HEK293 (cell line): ENCODE measurements around the gene RHBDL3.

Experiments
- CTCF ChIA-PET: fragments of 350-600 bp; formaldehyde crosslinking; extraction: SDS; loops from one replicate; lab custom pipeline; 2021; ENCODE audit warnings: antibody characterized with exemption; lab: Yijun Ruan, JAX
- POLR2A ChIA-PET: fragments of 300-600 bp; formaldehyde crosslinking; extraction: SDS; loops from one replicate; lab custom pipeline; 2020; ENCODE audit warnings: antibody characterized with exemption, inconsistent platforms; lab: Yijun Ruan, JAX
- H3K27ac ChIP-seq: fragments of 200-500 bp; sonication (Bioruptor generic); 2 replicates; pipeline ENCODE4 v1.5.1; 2014; ENCODE audit warnings: low read depth, low read length, control low read depth, inconsistent platforms; ENCODE audit errors: extremely low read depth
- H3K36me3 ChIP-seq, 2 experiments: fragments of 200-500 bp in 1 of 2; sonication (Bioruptor generic) in 1 of 2; 1 replicate in 1 of 2; 2 replicates in 1 of 2; pipeline ENCODE4 v1.5.1; 2014 to 2017; ENCODE audit warnings: inconsistent platforms in 2 of 2, low read length in 2 of 2; ENCODE audit not compliant: control insufficient read depth in 2 of 2, insufficient read depth in 1 of 2
- H3K4me1 ChIP-seq: fragments of 200-500 bp; sonication (Bioruptor generic); 2 replicates; pipeline ENCODE4 v1.5.1; 2014; ENCODE audit warnings: mild to moderate bottlenecking, low read length, inconsistent platforms; ENCODE audit not compliant: control insufficient read depth, insufficient read depth
- H3K4me3 ChIP-seq: 2 replicates; pipeline ENCODE4 v1.5.1; 2011; ENCODE audit warnings: low read depth, mild to moderate bottlenecking, control low read depth, low read length, moderate library complexity
- H3K9me3 ChIP-seq: fragments of 200-500 bp; sonication (Bioruptor generic); 2 replicates; pipeline ENCODE4 v1.5.1; 2014; ENCODE audit warnings: low read depth, low read length, inconsistent platforms; ENCODE audit not compliant: control insufficient read depth, insufficient read depth
- GLIS2 ChIP-seq: fragments of 450-650 bp; formaldehyde crosslinking; IDR thresholded peaks from 2 replicates; pipeline ENCODE4 v1.5.1; 2016; ENCODE audit warnings: missing biosample characterization, missing genetic modification characterization
- KLF8 ChIP-seq: fragments of 450-650 bp; formaldehyde crosslinking; IDR thresholded peaks from 2 replicates; pipeline ENCODE4 v1.5.1; 2016; ENCODE audit warnings: missing biosample characterization, missing genetic modification characterization
- KLF9 ChIP-seq: fragments of 450-650 bp; formaldehyde crosslinking; IDR thresholded peaks from 2 replicates; pipeline ENCODE4 v1.5.1; 2016; ENCODE audit warnings: missing biosample characterization, missing genetic modification characterization, low read depth
- MEIS1 ChIP-seq: sonication (generic); formaldehyde crosslinking; IDR thresholded peaks from 2 replicates; pipeline ENCODE4 v1.8.1; 2022; ENCODE audit warnings: missing genetic modification reagents, mild to moderate bottlenecking, borderline replicate concordance
- MYNN ChIP-seq: fragments of 450-650 bp; formaldehyde crosslinking; IDR thresholded peaks from 2 replicates; pipeline ENCODE4 v1.5.1; 2016; ENCODE audit warnings: missing biosample characterization, missing genetic modification characterization, borderline replicate concordance
- MZF1 ChIP-seq: fragments of 450-650 bp; formaldehyde crosslinking; IDR thresholded peaks from 2 replicates; pipeline ENCODE4 v1.5.1; 2017; ENCODE audit warnings: missing biosample characterization, missing genetic modification characterization, borderline replicate concordance
- REPIN1 ChIP-seq: fragments of 450-650 bp; formaldehyde crosslinking; IDR thresholded peaks from 2 replicates; pipeline ENCODE4 v1.5.1; 2017; ENCODE audit warnings: missing biosample characterization, missing genetic modification characterization, low read depth
- ZBTB48 ChIP-seq: fragments of 450-650 bp; formaldehyde crosslinking; IDR thresholded peaks from 2 replicates; pipeline ENCODE4 v1.5.1; 2016; ENCODE audit warnings: missing biosample characterization, missing genetic modification characterization
- ZEB2 ChIP-seq: fragments of 450-650 bp; formaldehyde crosslinking; IDR thresholded peaks from 2 replicates; pipeline ENCODE4 v1.5.1; 2016; ENCODE audit warnings: missing biosample characterization, missing genetic modification characterization
- ZNF10 ChIP-seq: fragments of 450-650 bp; formaldehyde crosslinking; IDR thresholded peaks from 2 replicates; pipeline ENCODE4 v1.5.1; 2017; ENCODE audit warnings: missing biosample characterization, missing genetic modification characterization
- ZNF121 ChIP-seq: fragments of 450-650 bp; formaldehyde crosslinking; IDR thresholded peaks from 2 replicates; pipeline ENCODE4 v1.5.1; 2016; ENCODE audit warnings: missing biosample characterization, missing genetic modification characterization
- ZNF132 ChIP-seq: fragments of 450-650 bp; formaldehyde crosslinking; IDR thresholded peaks from 2 replicates; pipeline ENCODE4 v1.5.1; 2017; ENCODE audit warnings: missing biosample characterization, missing genetic modification characterization, borderline replicate concordance
- ZNF18 ChIP-seq: fragments of 450-650 bp; formaldehyde crosslinking; IDR thresholded peaks from 2 replicates; pipeline ENCODE4 v1.5.1; 2016; ENCODE audit warnings: missing biosample characterization, missing genetic modification characterization
- ZNF184 ChIP-seq: fragments of 450-650 bp; IDR thresholded peaks from 2 replicates; pipeline ENCODE4 v1.5.1; 2018; ENCODE audit warnings: missing biosample characterization, mild to moderate bottlenecking, missing genetic modification characterization
- ZNF214 ChIP-seq: fragments of 450-650 bp; formaldehyde crosslinking; IDR thresholded peaks from 2 replicates; pipeline ENCODE4 v1.5.1; 2017; ENCODE audit warnings: missing biosample characterization, mild to moderate bottlenecking, missing genetic modification characterization, borderline replicate concordance
- ZNF26 ChIP-seq: fragments of 450-650 bp; formaldehyde crosslinking; IDR thresholded peaks from 2 replicates; pipeline ENCODE4 v1.5.1; 2016; ENCODE audit warnings: missing biosample characterization, missing genetic modification characterization
- ZNF274 ChIP-seq, 2 experiments: fragments of 200-500 bp in 1 of 2; fragments of 450-650 bp in 1 of 2; sonication (Bioruptor generic) in 1 of 2; formaldehyde crosslinking in 1 of 2; IDR thresholded peaks; 2 replicates each; pipeline versions ENCODE4 v1.5.1 to v1.6.1; 2014 to 2016; ENCODE audit warnings: borderline replicate concordance in 1 of 2, inconsistent platforms in 1 of 2, low read length in 1 of 2, missing biosample characterization in 1 of 2, missing genetic modification characterization in 1 of 2
- ZNF292 ChIP-seq: fragments of 450-650 bp; formaldehyde crosslinking; IDR thresholded peaks from 2 replicates; pipeline ENCODE4 v1.5.1; 2016; ENCODE audit warnings: low read depth, missing biosample characterization, missing genetic modification characterization, borderline replicate concordance
- ZNF433 ChIP-seq: fragments of 450-650 bp; formaldehyde crosslinking; IDR thresholded peaks from 2 replicates; pipeline ENCODE4 v1.5.1; 2016; ENCODE audit warnings: missing biosample characterization, missing genetic modification characterization, low read depth
- ZNF449 ChIP-seq: fragments of 450-650 bp; formaldehyde crosslinking; IDR thresholded peaks from 2 replicates; pipeline ENCODE4 v1.5.1; 2017; ENCODE audit warnings: missing biosample characterization, mild to moderate bottlenecking, missing genetic modification characterization, moderate library complexity
- ZNF530 ChIP-seq: fragments of 450-650 bp; formaldehyde crosslinking; IDR thresholded peaks from 2 replicates; pipeline ENCODE4 v1.5.1; 2016; ENCODE audit warnings: low read depth, missing biosample characterization, missing genetic modification characterization
- ZNF548 ChIP-seq: fragments of 450-650 bp; formaldehyde crosslinking; IDR thresholded peaks from 2 replicates; pipeline ENCODE4 v1.5.1; 2016; ENCODE audit warnings: missing biosample characterization, missing genetic modification characterization
- ZNF621 ChIP-seq: fragments of 450-650 bp; formaldehyde crosslinking; IDR thresholded peaks from 2 replicates; pipeline ENCODE4 v1.5.1; 2017; ENCODE audit warnings: missing biosample characterization, missing genetic modification characterization
- ZNF626 ChIP-seq: fragments of 450-650 bp; sonication (Bioruptor Pico); formaldehyde crosslinking; IDR thresholded peaks from 2 replicates; pipeline ENCODE4 v1.5.1; 2018; ENCODE audit warnings: missing biosample characterization, missing genetic modification characterization, inconsistent platforms
- ZNF660 ChIP-seq: fragments of 450-650 bp; IDR thresholded peaks from 2 replicates; pipeline ENCODE4 v1.5.1; 2018; ENCODE audit warnings: missing biosample characterization, mild to moderate bottlenecking, missing genetic modification characterization
- ZSCAN18 ChIP-seq: fragments of 450-650 bp; formaldehyde crosslinking; IDR thresholded peaks from 2 replicates; pipeline ENCODE4 v1.5.1; 2016; ENCODE audit warnings: missing biosample characterization, missing genetic modification characterization
- TF ChIP-seq, protein P1 (sequence below): fragments of 450-650 bp; formaldehyde crosslinking; IDR thresholded peaks from 2 replicates; pipeline ENCODE4 v1.5.1; 2017; ENCODE audit warnings: missing biosample characterization, missing genetic modification characterization

The RHBDL3 gene

GRCh38 chr17:32331243-32332040, 65.8 kb downstream of the RHBDL3 start:
- Histone ChIP-seq H3K36me3 (peaks cover 36 to 44% of the 10 kb centered on the region in 2 experiments), H3K27ac (no peak overlapping the region), H3K4me3 (no peak overlapping the region), H3K9me3 (no peaks in the 10 kb centered on the region), H3K4me1 (no peaks in the 10 kb centered on the region)
- TF ChIP-seq ZNF18 (tag by site-specific recombination): no peak
- no peak for TF ChIP-seq KLF8 (tag by site-specific recombination)
- TF ChIP-seq MEIS1 (CRISPR knock-in tag): no peak
- TF ChIP-seq, protein P1, sequence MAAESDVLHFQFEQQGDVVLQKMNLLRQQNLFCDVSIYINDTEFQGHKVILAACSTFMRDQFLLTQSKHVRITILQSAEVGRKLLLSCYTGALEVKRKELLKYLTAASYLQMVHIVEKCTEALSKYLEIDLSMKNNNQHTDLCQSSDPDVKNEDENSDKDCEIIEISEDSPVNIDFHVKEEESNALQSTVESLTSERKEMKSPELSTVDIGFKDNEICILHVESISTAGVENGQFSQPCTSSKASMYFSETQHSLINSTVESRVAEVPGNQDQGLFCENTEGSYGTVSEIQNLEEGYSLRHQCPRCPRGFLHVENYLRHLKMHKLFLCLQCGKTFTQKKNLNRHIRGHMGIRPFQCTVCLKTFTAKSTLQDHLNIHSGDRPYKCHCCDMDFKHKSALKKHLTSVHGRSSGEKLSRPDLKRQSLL (tag by site-specific recombination): no peak
- TF ChIP-seq ZNF548 (tag by site-specific recombination): no peak
- no peak for TF ChIP-seq MZF1
- no peak for TF ChIP-seq ZNF530
- no peak for TF ChIP-seq ZNF10
- TF ChIP-seq GLIS2 (tag by site-specific recombination): no peak
- no peak for TF ChIP-seq ZNF184 (tag by site-specific recombination)
- no peak for TF ChIP-seq ZNF132 (tag by site-specific recombination)
- no peak for TF ChIP-seq ZNF621 (tag by site-specific recombination)
- TF ChIP-seq ZNF660 (tag by site-specific recombination): no peak
- no peak for TF ChIP-seq ZNF26 (tag by site-specific recombination)
- TF ChIP-seq ZNF214 (tag by site-specific recombination): no peak
- no peak for TF ChIP-seq ZBTB48 (tag by site-specific recombination)
- no peak for TF ChIP-seq ZSCAN18 (tag by site-specific recombination)
- no peak for TF ChIP-seq MYNN (tag by site-specific recombination)
- TF ChIP-seq KLF9 (tag by site-specific recombination): no peak
- no peak for TF ChIP-seq ZNF121
- POLR2A ChIA-PET: interaction anchor here (1.5 kb wide), 1 partner anchor 9 kb away, joined by 5 read pairs; no protein-coding TSS in a partner anchor
- CTCF ChIA-PET: interaction anchor here (0.6 to 1.2 kb wide), 4 partner anchors 15 to 81 kb away, joined by 3 to 4 read pairs (median 4); no protein-coding TSS in a partner anchor

DNA sequence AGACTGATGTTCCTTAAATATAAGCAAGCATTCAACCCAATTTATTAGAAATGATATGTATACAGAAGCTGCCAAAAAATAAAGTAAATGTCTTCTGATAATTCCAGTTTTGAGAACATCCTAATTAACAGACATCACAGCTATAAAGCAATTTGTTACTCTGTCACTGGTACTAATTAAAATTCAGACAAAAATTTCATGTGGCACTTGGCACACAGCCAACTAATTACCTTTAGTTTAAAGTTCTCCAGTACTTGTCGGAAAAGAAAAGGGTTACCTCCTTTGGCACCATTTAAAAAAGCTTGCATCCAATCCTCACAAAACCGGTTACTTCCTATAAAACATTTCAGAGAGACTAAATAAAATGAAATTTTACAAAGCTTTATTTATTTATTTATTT, 67.6 kb downstream of the RHBDL3 start:
- no peak overlapping the region for H3K4me3 ChIP-seq
- H3K4me1 ChIP-seq: no peaks in the 10 kb centered on the region
- CTCF ChIA-PET: interaction anchor here (0.8 to 2.0 kb wide), 2 partner anchors 13 to 111 kb away, joined by 3 to 10 read pairs; partner anchors contain the start of gene PSMD11
- H3K27ac ChIP-seq: no peak overlapping the region
- H3K9me3 ChIP-seq: no peaks in the 10 kb centered on the region
- POLR2A ChIA-PET: no interaction called here
- H3K36me3 ChIP-seq: peaks cover 53 to 62% of the 10 kb centered on the region in 2 experiments
- no peak for TF ChIP-seq ZNF449 (tag by site-specific recombination)
- no peak for TF ChIP-seq ZNF274 (IDR thresholded peaks at IDR 0.05; ENCODE audit: low read length)
- no peak for TF ChIP-seq ZNF274 (tag by site-specific recombination; IDR thresholded peaks at IDR 0.05; ENCODE audit: borderline replicate concordance)
- no peak for TF ChIP-seq ZNF292 (tag by site-specific recombination)
- TF ChIP-seq ZNF184 (tag by site-specific recombination): peak; percentile 85; the same call in 1 of the 2 replicates
- no peak for TF ChIP-seq ZEB2
- no peak for TF ChIP-seq REPIN1 (tag by site-specific recombination)
- no peak for TF ChIP-seq GLIS2 (tag by site-specific recombination)
- TF ChIP-seq ZNF433 (tag by site-specific recombination): no peak
- TF ChIP-seq ZNF626: no peak
